ENCODE results near the gene STEAP1B. TPM values are rescaled to one million over a fixed set of nuclear protein-coding genes. Genes with fewer than 3 reads are reported as not detected.

The STEAP1B gene
- total RNA-seq, 1 experiment from 2014 or later, result 0.27 TPM

GRCh38 chr7:22371878-22372277 lies 128.1 kb downstream of the STEAP1B start:
- H3K9me3 ChIP-seq (ENCODE audit: control insufficient read depth in 1 of 2, insufficient read depth in 1 of 2, low read depth in 1 of 2, low read length in 2 of 2), result no peaks in the 10 kb centered on the region
- ATAC-seq (no peak), DNase-seq (ENCODE audit: low read depth, low spot score) (no peak)
- H3K27me3 ChIP-seq (ENCODE audit: insufficient read depth, low read length), result no peaks in the 10 kb centered on the region
- H3K4me3 ChIP-seq (replicated peaks in 1 of 2; ENCODE audit: low read depth in 1 of 2, low read length in 2 of 2), result no peak overlapping the region
- H2AFZ ChIP-seq (ENCODE audit: low read depth, low read length, poor library complexity, severe bottlenecking), result no peak overlapping the region
- H3K4me1 ChIP-seq (ENCODE audit: control insufficient read depth in 1 of 2, insufficient read depth in 2 of 2, low read length in 2 of 2), result no peaks in the 10 kb centered on the region
- H4K20me1 ChIP-seq (ENCODE audit: insufficient read depth), result no peaks in the 10 kb centered on the region
- BruUV-seq (replicated peaks), result no TSS peak
- no peak overlapping the region for H3K4me2 ChIP-seq (ENCODE audit: low read length)
- H3K9me2 ChIP-seq (ENCODE audit: insufficient read depth), result no peaks in the 10 kb centered on the region
- intact Hi-C loops (cut with micrococcal nuclease), result no loop called here
- TF ChIP-seq RAD21 (IDR thresholded peaks at IDR 0.05; ENCODE audit: low read depth) (no peak), ELF1 (IDR thresholded peaks at IDR 0.05; ENCODE audit: borderline replicate concordance, low read depth) (no peak), SIN3A (IDR thresholded peaks at IDR 0.05; ENCODE audit: low read depth) (no peak), SRF (IDR thresholded peaks at IDR 0.05; ENCODE audit: low read depth) (no peak), CBX3 (IDR thresholded peaks at IDR 0.05; ENCODE audit: low read depth) (no peak), ZFX (IDR thresholded peaks at IDR 0.05) (no peak), SP1 (IDR thresholded peaks at IDR 0.05; ENCODE audit: low read depth) (no peak), POLR2AphosphoS5 (IDR thresholded peaks at IDR 0.05; ENCODE audit: low read depth, low read length) (no peak), JUND (IDR thresholded peaks at IDR 0.05) (no peak), EGR1 (IDR thresholded peaks at IDR 0.05; ENCODE audit: low read depth) (no peak), ZNF274 (IDR thresholded peaks at IDR 0.05; ENCODE audit: low read depth, low read length) (no peak), CEBPB (IDR thresholded peaks at IDR 0.05; ENCODE audit: low read depth) (no peak), TCF7L2 (IDR thresholded peaks at IDR 0.05; ENCODE audit: borderline replicate concordance, extremely low read depth, insufficient read depth, insufficient read length) (no peak), POLR2A (IDR thresholded peaks at IDR 0.05; ENCODE audit: borderline replicate concordance, extremely low read depth, insufficient read depth, insufficient read length) (no peak), ATF3 (IDR thresholded peaks at IDR 0.05) (no peak), EZH2 (IDR thresholded peaks at IDR 0.05) (no peak)
- ChIA-PET CTCF (no interaction called here), RAD21 (ENCODE audit: low non-redundant PET in 1 of 2, low total read pairs in 2 of 2, uncharacterized antibody in 2 of 2, unreplicated experiment in 2 of 2) (no interaction called here), POLR2A (interaction anchor here (0.6 kb wide), 1 partner anchor 16 kb away, joined by 4 read pairs; no protein-coding TSS in a partner anchor)
- H3K36me3 ChIP-seq (ENCODE audit: control insufficient read depth in 1 of 2, insufficient read depth in 2 of 2, low read length in 2 of 2), result no peaks in the 10 kb centered on the region
- no peak overlapping the region for H3K9ac ChIP-seq (ENCODE audit: low read length)
- H3K79me2 ChIP-seq (ENCODE audit: insufficient read depth, low read length), result no peaks in the 10 kb centered on the region
- H3K27ac ChIP-seq (ENCODE audit: low read depth, low read length), result no peak overlapping the region

Other genes with a start within 250 kb of the STEAP1B start
- gene RAPGEF5, start 143.0 kb downstream of the STEAP1B start, total RNA-seq (2021; ENCODE audit: unreplicated experiment), result 15.6 TPM
- not detected for gene IL6, start 227.0 kb upstream of the STEAP1B start, total RNA-seq (2021; ENCODE audit: unreplicated experiment)

Measured in HCT116 (cell line).